ENCODE measurements around the gene TMEM221. TPM values are rescaled to one million over a fixed set of nuclear protein-coding genes. Genes with fewer than 3 reads are reported as not detected.

Gene TMEM221
- 1.0 TPM for total RNA-seq
- polyA plus RNA-seq (ENCODE audit: insufficient read depth in 1 of 8, insufficient read length in 8 of 8, low replicate concordance in 1 of 8): 1 to 10 TPM; 1.0 to 1.8 (median 1.2) TPM
- long read RNA-seq, donor 1: 0 reads
- long read RNA-seq, donor 2: 0 reads
- long read RNA-seq, donor 3: 0 reads
- long read RNA-seq, donor 4: 0 reads
- long read RNA-seq, donor 5, partial matches to known transcripts: 0 of 1 reads
- long read RNA-seq, donor 5, other reads (novel, unspliced or antisense): 0 of 1 reads
- long read RNA-seq, donor 6: 0 reads
- long read RNA-seq, donor 7: 0 reads
- long read RNA-seq, donor 8: 0 reads
- long read RNA-seq, donor 9: 0 reads
- long read RNA-seq, donor 10: 0 reads
- long read RNA-seq, donor 11: 0 reads

DNA sequence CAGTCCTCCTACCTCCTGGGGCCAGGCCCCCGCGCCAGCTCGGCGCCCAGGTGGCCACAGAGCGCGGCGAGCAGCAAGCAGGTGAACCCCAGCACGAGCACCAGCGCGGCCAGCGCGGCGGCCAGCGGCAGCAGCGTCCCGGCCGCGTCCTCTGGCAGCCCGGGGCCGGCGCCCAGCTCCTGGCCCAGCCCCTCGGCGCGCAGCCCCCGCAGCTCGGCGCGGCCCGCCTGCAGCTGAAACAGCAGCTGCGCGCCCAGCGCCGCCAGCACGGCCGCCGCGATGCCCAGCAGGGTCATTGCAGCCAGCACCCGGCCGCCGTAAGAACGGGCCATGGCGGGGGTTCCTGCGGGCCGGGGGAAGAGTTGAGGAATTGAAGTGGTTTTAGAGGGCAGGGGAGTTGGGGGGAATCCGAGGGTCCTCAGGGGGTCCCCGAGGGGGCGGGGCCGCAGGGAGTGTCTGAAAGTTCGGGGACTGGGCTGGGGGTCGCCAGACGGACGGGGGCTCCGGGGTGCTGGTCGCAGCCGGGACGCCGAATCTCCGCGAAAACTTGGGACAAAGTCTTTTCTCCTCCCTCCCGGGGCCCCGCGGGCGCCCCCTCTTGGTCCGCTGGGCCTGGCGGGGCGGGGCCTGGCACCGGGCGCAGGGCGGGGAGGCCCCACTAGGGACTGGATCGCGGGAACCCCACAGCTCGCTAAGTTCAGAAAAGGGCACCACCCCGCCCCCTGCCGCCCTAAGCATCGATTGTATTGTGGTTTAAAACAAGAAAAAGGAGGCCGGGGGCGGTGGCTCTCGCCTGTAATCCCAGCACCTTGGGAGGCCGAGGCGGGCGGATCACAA lies at the start of gene TMEM221:
Gene TMEM221 (minus strand): TSS at position 538 of the 837 bp plus-strand sequence. CDS start 206 bp downstream, at position 332.
- Histone ChIP-seq H3K36me3 (ENCODE audit: control insufficient read depth, insufficient read depth, low read length) (no peaks in the 10 kb centered on the region), H3K9me3 (replicated peaks; ENCODE audit: control insufficient read depth, low read depth, low read length) (no peaks in the 10 kb centered on the region), H3K27me3 (ENCODE audit: control insufficient read depth, insufficient read depth, low read length) (peaks cover 5% of the 10 kb centered on the region), H3K4me3 (ENCODE audit: low read length) (peak within 1 kb of the TSS; percentile 39), H3K4me1 (ENCODE audit: control insufficient read depth, insufficient read depth, low read length) (peaks cover 6% of the 10 kb centered on the region), H3K27ac (ENCODE audit: low read length) (no peak within 1 kb of the TSS)
- 1% methylated on average over 55 of the region's 81 CpGs for WGBS (ENCODE audit: insufficient coverage)
- peak; percentile 64 for DNase-seq

DNA sequence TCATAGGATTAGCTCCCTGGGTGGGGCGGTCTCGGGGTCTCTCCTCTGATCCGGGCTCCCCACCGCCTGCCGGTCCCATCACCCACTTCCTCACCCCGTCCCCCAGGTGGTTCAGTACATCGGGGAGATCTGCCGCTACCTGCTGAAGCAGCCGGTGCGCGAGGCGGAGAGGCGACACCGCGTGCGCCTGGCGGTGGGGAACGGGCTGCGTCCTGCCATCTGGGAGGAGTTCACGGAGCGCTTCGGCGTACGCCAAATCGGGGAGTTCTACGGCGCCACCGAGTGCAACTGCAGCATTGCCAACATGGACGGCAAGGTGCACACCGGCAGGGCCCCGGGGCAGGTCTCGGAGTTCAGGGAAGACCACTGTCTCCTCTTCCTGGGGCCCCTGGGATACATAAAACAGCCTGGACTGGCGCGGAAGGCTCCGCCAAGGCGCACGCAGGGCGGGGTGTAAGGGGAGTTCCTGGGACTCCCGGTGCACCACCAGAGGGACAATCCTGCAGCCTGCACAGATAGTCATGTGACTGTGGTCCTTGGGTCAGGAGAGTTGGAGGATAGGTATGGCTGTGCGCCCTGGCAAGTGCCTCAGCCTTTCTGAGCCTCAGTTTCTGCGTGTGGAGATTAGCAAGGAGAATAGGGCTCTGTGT lies 48.8 kb upstream of the TMEM221 start:
- WGBS (ENCODE audit: insufficient coverage): 28% methylated on average over 37 of the region's 41 CpGs
- Histone ChIP-seq H3K4me1 (ENCODE audit: control insufficient read depth, insufficient read depth, low read length) (peaks cover 16% of the 10 kb centered on the region), H3K36me3 (ENCODE audit: control insufficient read depth, insufficient read depth, low read length) (peaks cover 15% of the 10 kb centered on the region), H3K4me3 (ENCODE audit: low read length) (no peak overlapping the region), H3K9me3 (replicated peaks; ENCODE audit: control insufficient read depth, low read depth, low read length) (no peaks in the 10 kb centered on the region), H3K27me3 (ENCODE audit: control insufficient read depth, insufficient read depth, low read length) (no peaks in the 10 kb centered on the region), H3K27ac (ENCODE audit: low read length) (no peak overlapping the region)
- no peak for DNase-seq

DNA sequence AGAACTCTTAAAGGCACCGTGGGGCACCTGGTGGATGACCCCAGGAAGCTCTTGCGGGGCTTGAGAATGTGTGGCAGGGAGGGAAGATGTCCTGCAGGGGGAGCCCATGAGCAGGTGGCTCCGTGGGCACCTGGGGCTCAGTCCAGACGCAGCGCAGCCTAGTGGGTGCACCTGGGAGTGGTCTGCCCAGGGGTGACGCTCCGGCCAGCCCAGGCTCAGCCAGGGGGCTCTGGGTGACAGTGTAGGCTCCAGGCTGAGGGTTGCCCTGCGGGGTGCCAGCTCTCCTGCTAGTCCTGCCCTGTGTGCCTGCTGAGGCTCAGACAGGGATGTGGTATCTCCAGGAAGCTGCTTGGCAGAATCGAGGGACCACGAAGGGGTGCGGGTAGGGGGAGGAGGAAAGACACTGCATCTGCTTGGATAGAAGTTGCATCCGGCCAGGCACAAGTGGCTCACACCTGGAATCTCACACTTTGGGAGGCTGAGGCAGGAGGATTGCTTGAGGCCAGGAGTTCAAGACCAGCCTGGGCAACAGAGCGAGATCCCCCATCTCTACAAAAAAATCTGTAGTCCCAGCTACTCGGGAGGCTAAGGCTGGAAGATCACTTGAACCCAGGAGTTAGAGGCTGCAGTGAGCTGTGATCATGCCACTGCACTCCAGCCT lies 48.0 kb upstream of the TMEM221 start:
- peak; percentile 52 for DNase-seq
- Histone ChIP-seq H3K27ac (ENCODE audit: low read length) (no peak overlapping the region), H3K36me3 (ENCODE audit: control insufficient read depth, insufficient read depth, low read length) (peaks cover 15% of the 10 kb centered on the region), H3K27me3 (ENCODE audit: control insufficient read depth, insufficient read depth, low read length) (no peaks in the 10 kb centered on the region), H3K4me1 (ENCODE audit: control insufficient read depth, insufficient read depth, low read length) (peaks cover 16% of the 10 kb centered on the region), H3K9me3 (replicated peaks; ENCODE audit: control insufficient read depth, low read depth, low read length) (no peaks in the 10 kb centered on the region), H3K4me3 (ENCODE audit: low read length) (no peak overlapping the region)
- 29% methylated on average over 13 of the region's 14 CpGs for WGBS (ENCODE audit: insufficient coverage)

DNA sequence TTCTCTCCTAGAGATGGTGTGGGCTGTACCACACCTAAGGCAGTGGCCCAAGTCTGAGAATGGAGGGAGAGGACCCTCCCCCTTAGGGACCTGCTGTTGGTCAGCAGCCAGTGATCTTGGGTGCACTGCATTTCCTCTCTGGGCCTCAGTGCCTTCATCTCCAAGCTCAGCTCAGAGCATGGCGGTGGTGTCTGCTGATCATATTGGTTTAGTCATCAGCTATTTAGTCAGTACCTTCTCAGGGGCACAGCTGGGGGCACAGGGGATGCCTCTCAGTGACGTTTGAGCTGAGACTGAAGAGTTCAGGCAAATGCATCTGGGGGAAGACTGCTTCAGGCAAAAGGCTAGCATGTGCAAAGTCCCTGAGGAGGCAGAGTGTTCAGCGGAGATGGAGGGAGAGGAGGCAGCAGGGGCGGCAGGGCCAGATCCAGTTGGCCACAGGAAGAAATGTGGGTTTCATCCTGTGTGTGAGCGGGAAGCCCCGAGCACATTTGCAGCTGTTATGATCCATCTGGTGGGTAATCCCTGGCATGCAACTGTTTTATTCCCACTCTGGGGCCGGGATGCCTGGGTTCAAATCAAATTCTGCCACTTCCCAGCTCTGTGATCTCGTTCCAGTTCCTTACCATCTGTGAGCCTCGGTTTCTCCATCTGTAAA lies 47.3 kb upstream of the TMEM221 start:
- Histone ChIP-seq H3K4me3 (ENCODE audit: low read length) (no peak overlapping the region), H3K9me3 (replicated peaks; ENCODE audit: control insufficient read depth, low read depth, low read length) (no peaks in the 10 kb centered on the region), H3K27me3 (ENCODE audit: control insufficient read depth, insufficient read depth, low read length) (no peaks in the 10 kb centered on the region), H3K4me1 (ENCODE audit: control insufficient read depth, insufficient read depth, low read length) (peaks cover 16% of the 10 kb centered on the region), H3K36me3 (ENCODE audit: control insufficient read depth, insufficient read depth, low read length) (peaks cover 11% of the 10 kb centered on the region), H3K27ac (ENCODE audit: low read length) (no peak overlapping the region)
- peak; percentile 55 for DNase-seq
- 24% methylated on average over 7 of the region's 9 CpGs for WGBS (ENCODE audit: insufficient coverage)

DNA sequence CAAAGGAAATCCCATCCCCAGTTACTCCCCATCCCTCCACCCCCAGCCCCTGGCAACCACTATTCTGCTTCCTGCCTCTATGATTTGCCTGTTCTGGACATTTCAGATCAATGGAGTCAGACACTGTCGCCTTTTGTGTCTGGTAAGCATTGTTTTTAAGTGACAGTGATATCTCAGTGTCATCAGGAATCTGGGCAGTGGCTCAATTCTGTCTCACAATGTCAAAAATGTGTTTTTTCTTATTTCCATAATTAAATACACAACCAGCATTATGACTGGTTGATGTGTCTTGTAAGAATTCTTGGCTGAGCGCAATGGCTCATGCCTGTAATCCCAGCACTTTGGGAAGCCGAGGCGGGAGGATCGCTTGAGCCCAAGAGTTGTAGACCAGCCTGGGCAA lies 42.8 kb upstream of the TMEM221 start:
- Histone ChIP-seq H3K36me3 (ENCODE audit: control insufficient read depth, insufficient read depth, low read length) (peaks cover 15% of the 10 kb centered on the region), H3K4me1 (ENCODE audit: control insufficient read depth, insufficient read depth, low read length) (peaks cover 18% of the 10 kb centered on the region), H3K9me3 (replicated peaks; ENCODE audit: control insufficient read depth, low read depth, low read length) (no peaks in the 10 kb centered on the region), H3K27ac (ENCODE audit: low read length) (peak overlapping the region; percentile 3), H3K27me3 (ENCODE audit: control insufficient read depth, insufficient read depth, low read length) (no peaks in the 10 kb centered on the region), H3K4me3 (ENCODE audit: low read length) (no peak overlapping the region)
- WGBS (ENCODE audit: insufficient coverage): no CpG with 5 or more reads among the region's 5 CpGs
- DNase-seq: no peak

DNA sequence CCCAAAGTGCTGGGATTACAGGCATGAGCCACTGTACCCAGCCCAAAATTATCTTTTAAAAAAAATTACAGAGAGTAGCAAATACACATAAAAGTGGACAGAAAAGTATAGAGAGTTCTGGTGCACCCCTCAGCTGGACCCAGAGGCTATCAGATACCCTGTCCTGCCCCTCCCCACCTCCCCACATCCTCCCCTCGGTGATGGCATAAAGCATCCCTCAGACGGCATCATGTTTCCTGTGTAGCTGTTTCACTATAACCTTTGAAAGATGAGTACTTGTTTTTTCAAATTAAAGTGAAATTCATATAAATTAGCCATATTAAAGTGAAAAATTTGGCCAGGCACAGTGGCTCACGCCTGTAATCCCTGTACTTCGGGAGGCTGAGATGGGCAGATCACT lies 41.9 kb upstream of the TMEM221 start:
- no peak for DNase-seq
- no peak overlapping the region for H3K27ac ChIP-seq (ENCODE audit: low read length)
- peaks cover 19% of the 10 kb centered on the region for H3K36me3 ChIP-seq (ENCODE audit: control insufficient read depth, insufficient read depth, low read length)
- no peak overlapping the region for H3K4me3 ChIP-seq (ENCODE audit: low read length)
- H3K27me3 ChIP-seq (ENCODE audit: control insufficient read depth, insufficient read depth, low read length): no peaks in the 10 kb centered on the region
- no peaks in the 10 kb centered on the region for H3K9me3 ChIP-seq (replicated peaks; ENCODE audit: control insufficient read depth, low read depth, low read length)
- peaks cover 10% of the 10 kb centered on the region for H3K4me1 ChIP-seq (ENCODE audit: control insufficient read depth, insufficient read depth, low read length)
- no CpG with 5 or more reads among the region's 4 CpGs for WGBS (ENCODE audit: insufficient coverage)

DNA sequence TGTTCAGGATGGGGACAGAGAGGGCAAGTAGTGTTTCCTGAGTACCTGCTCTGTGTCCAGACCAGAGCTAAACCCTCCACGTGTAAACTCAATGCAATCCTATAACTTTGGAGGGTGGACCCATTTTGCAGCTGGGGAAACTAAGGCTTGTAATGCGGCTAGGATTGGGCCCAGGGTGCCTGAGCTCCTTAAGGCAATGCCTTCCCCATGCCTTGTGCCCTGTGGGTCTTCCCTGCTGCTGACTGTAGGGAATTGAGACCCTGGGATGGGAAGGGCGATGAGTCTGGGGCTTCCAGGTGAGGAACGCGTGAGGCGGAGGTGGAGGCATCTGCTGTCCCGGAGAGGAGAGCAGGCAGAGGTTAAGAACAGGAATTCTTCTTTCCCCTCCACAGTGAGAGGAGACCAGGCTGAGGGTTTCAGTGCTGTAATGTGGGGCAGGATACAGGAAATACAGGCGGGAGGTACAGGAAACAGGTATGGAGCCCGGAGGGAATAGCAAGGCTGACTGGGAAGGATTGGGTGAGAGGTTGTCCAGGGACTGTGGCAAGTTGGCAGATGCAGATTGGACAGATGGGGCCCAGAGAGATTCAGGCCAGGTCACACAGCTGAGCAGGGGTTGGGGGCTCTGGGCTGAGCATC lies 41.0 kb upstream of the TMEM221 start:
- Histone ChIP-seq H3K9me3 (replicated peaks; ENCODE audit: control insufficient read depth, low read depth, low read length) (no peaks in the 10 kb centered on the region), H3K27me3 (ENCODE audit: control insufficient read depth, insufficient read depth, low read length) (no peaks in the 10 kb centered on the region), H3K4me3 (ENCODE audit: low read length) (no peak overlapping the region), H3K27ac (ENCODE audit: low read length) (peak overlapping the region; percentile 51), H3K36me3 (ENCODE audit: control insufficient read depth, insufficient read depth, low read length) (peaks cover 19% of the 10 kb centered on the region), H3K4me1 (ENCODE audit: control insufficient read depth, insufficient read depth, low read length) (peaks cover 10% of the 10 kb centered on the region)
- WGBS (ENCODE audit: insufficient coverage): 69% methylated on average over 4 of the region's 9 CpGs
- no peak for DNase-seq

DNA sequence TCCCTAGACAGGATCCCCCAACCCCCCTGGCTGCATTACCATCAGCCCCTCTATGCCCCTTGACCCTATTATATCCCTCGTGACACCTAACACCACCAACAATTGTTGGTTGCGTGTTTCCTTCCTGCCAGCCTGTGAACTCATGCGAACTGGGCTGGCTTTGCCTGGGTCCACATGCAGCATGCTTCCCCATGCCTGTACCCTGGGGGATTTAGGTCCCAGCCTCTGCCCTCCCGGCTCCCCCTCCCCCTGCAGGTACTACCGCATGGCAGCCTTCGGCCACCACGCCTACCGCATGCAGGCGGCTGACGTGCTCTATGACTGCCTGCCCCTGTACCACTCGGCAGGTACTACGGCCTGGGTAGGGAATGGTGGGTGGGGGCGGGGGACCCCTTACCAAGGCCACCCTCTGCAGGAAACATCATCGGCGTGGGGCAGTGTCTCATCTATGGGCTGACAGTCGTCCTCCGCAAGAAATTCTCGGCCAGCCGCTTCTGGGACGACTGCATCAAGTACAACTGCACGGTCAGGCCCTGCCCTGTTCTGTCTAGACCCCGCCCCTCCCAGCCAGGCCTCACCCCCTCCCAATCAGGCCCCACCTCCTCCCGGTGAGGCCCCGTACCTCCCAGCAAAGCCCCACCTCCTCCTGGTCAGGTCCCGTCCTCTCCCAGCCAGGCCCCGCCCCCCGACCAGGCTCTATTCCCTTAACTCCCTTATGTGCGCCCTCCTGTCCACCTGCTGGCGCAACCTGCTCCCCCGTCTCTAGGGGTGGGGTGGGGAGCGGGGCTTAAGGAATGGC lies 40.3 kb upstream of the TMEM221 start:
- Histone ChIP-seq H3K27ac (ENCODE audit: low read length) (peak overlapping the region; percentile 20), H3K4me3 (ENCODE audit: low read length) (no peak overlapping the region), H3K27me3 (ENCODE audit: control insufficient read depth, insufficient read depth, low read length) (no peaks in the 10 kb centered on the region), H3K9me3 (replicated peaks; ENCODE audit: control insufficient read depth, low read depth, low read length) (no peaks in the 10 kb centered on the region), H3K4me1 (ENCODE audit: control insufficient read depth, insufficient read depth, low read length) (peaks cover 10% of the 10 kb centered on the region), H3K36me3 (ENCODE audit: control insufficient read depth, insufficient read depth, low read length) (peaks cover 19% of the 10 kb centered on the region)
- DNase-seq: peak; percentile 49
- 26% methylated on average over 15 of the region's 31 CpGs for WGBS (ENCODE audit: insufficient coverage)

Data from muscle of leg (tissue), 16 donors.